ENCODE data around the gene NTN3.
"Not testable (repeated sequence)": the region's sequence is repeated elsewhere in the genome, so short reads cannot be mapped to it uniquely, and the experiment has no call there.

NTN3 gene

GRCh38 chr16:2441143-2441804 is 29.8 kb upstream of the NTN3 start:
- DNase-seq, result not testable (repeated sequence)

DNA sequence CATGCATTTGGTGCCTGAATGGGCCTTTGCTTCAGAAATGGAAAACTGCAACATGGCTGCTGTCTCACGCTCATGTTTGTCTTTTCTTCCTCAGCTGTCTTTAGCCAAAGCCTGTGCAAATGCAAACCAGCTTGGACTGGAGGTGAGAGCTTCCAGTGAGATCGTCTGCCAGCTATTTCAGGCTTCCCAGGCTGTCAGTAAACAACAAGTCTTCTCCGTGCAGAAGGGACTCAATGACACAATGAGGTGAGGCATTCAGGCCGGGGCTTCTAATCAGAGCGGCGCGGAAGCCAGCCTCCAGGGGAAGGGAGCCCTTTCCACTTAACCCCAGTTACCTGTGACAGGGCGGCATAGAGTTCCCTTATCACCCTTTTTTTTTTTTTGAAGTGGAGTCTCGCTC is 27.5 kb upstream of the NTN3 start:
- DNase-seq, result peak; percentile 83

- no peak for DNase-seq
Observed at GRCh38 chr16:2447920-2448583, 23.0 kb upstream of the NTN3 start.

DNA sequence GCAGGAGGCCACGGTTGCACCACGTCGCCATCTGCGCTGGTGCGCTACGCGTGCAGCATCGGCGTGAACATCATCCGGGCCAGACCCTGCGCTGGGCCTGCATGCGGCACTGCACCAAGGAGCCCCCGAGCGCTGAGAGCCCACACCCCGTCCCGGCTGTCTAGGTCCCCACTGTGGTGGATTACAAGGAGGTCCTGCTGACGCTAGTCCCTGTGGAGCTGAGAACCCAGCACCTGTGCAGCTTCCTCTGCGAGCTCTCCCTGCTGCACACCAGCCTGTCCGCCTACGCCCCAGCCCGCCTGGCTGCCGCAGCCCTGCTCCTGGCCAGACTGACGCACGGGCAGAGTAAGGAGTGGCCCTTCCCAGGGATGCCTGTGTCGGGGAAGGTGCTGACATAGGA is 22.0 kb upstream of the NTN3 start:
- DNase-seq, result no peak

- no peak for DNase-seq
Observed at GRCh38 chr16:2450535-2450934, 20.6 kb upstream of the NTN3 start.

- no peak for DNase-seq
Observed at GRCh38 chr16:2450975-2451381, 20.1 kb upstream of the NTN3 start.

DNA sequence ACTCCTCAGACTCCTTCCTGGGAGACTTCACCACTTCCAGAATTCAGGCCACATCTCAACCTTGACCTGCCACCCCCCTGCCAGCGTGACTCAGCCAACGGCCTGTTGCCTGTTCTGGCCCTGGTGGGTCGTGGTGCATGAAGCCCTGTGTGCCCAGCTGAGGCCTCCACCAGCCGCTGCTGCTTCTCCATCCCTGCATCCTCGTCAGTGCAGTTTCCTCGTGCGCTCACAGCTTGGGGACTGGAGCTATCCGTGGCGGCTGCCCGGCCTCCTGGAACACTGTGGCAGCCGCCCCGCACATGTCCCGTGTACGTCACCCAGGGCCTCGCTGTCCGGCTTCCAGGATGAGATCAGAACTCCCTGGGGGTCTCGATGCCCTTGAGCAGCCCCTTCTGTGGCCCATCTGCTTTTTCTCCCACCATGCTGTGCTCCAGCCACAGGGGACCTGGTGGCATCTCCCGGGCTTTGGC is 19.2 kb upstream of the NTN3 start:
- no peak for DNase-seq

DNA sequence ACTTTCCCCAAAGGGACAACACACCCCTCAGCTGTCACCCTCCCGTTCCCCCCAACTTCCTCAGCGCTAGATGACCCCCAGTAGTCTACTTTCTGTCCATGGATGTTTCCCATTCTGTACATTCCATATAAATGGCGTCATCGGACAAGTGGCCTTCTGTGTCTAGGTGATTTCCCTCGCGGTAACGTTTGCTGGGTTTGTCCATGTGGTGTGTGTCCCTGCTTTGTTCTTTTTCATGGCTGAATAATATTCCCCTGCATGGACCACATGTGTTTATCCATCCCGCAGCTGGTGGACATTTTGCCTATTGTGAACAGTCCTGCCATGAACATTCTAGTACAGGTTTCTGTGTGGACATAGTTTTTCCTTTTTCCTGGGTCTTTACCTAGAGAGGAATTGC is 18.4 kb upstream of the NTN3 start:
- no peak for DNase-seq

DNA sequence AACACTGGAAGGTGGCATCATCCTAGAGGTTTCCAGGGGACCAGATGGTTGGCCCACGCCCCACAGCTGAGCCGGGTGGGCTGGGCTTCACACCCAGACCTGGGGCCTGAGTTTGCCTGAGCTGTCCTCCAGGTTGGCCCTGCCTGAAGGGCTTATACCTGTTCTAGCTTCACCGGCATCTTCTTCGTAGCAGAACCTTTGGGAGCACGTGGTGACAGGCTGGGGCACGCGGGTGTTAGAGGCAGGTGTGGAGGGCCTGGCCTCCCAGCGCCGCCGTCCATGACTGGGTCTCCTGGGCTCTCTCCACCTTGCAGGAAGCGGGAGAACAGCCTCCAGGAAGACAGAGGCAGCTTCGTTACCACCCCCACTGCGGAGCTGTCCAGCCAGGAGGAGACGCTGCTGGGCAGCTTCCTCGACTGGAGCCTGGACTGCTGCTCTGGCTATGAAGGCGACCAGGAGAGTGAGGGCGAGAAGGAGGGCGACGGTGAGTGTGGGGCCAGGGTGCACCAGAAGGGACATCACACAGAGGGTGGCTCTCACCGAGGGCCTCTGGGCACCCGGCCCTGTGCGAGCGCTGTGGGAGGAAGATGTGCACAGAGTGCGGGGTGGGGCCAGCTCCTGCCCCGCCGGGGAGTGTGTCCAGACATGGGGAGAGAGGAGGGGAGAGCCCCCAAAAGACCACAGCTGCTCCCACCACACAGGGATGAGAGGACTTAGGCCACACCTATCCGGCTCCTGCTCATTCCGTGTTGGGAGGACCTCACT is 15.8 kb upstream of the NTN3 start:
- no peak for DNase-seq

- DNase-seq, result no peak
Observed at GRCh38 chr16:2456551-2457153, 14.4 kb upstream of the NTN3 start.

GRCh38 chr16:2457267-2457666 is 13.8 kb upstream of the NTN3 start:
- no peak for DNase-seq

DNA sequence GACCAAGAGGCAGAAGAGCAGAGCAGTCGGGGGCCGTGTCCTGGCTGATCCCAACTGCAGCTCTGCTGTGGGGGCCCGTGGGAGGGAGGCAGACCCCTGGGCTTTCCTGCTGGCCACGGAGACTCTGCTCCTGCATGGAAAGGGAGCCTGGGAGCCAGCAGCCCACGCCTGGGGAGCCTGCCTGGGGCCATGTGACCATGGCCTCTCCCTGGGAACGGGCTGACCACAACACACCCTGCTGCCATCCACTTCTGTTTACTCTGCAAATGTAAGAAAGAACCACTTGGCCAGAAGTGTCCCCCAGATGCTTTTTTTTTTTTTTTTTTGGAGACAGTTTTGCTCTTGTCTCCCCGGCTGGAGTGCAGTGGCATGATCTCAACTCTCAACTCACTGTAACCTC is 13.2 kb upstream of the NTN3 start:
- no peak for DNase-seq

DNA sequence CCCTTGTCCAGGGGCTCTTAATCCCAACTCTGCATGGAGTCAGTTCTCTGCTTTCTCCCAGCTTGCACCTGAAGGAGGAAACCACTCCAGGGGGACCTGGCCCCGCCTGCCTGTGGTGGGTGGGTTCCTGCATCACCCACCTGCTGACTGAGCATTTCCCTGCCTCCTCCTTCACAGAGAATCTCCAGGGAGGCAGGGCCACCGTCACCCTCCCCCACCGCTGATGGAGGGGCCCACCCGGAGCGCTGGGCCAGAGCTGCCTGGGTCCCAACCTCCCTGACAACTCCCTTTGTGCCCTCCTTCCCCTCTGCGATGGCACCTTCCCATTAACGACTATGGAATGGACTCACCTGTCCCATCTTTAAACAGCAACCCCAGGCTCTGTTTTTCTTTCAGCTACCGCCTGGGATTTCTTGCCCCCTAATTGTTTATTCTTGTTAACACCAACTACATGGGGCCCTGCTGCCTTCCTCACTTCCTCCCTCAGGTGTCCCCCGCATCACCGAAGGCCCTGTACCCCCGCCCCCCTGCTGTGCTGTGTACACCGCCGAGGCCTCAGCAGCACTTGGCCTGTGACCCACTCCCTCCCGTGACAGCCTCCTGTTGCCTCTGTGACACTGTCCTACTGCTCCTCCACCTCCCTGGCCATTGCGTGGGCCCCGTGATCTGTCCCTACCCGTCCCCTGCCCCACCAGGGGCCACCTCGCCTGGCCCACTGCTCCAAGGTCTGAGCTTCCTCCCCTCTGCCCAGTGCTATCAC is 12.0 kb upstream of the NTN3 start:
- DNase-seq, result no peak

GRCh38 chr16:2459647-2460390 is 11.3 kb upstream of the NTN3 start, which contains the start of gene TEDC2:
TEDC2 (plus strand) TSS chr16:2460109; CDS start chr16:2460145, 36 bp downstream.
- peak; percentile 97 for DNase-seq

DNA sequence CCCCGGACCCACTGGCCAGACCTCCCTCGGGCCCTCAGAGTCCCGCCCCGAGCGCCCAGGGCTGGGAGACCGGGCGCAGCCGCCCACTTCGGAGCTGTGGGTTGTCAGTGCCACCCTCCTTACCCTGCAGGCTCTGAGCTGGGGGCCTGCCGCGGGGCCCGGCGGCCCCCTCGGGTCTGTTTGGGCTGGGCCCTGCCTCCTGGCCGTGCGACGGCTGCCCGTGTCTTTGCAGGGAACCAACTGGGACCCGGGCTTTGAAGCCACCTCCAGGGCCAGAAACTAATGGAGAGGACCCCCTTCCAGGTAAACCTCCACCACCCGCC is 10.7 kb upstream of the NTN3 start:
- DNase-seq, result no peak

DNA sequence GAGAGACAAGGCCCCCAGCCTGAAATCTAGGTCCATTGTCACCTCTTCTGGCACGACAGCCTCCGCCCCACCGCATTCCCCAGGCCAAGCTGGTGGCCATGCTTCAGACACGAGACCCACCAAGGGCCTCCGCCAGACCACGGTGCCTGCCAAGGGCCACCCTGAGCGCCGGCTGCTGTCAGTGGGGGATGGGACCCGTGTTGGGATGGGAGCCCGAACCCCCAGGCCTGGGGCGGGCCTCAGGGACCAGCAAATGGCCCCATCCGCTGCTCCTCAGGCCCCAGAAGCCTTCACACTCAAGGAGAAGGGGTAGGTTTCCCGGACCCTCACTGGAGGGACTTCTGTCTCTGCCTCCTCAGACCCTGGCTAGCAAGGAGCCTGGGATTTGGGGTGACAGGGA is 10.2 kb upstream of the NTN3 start:
- no peak for DNase-seq

DNA sequence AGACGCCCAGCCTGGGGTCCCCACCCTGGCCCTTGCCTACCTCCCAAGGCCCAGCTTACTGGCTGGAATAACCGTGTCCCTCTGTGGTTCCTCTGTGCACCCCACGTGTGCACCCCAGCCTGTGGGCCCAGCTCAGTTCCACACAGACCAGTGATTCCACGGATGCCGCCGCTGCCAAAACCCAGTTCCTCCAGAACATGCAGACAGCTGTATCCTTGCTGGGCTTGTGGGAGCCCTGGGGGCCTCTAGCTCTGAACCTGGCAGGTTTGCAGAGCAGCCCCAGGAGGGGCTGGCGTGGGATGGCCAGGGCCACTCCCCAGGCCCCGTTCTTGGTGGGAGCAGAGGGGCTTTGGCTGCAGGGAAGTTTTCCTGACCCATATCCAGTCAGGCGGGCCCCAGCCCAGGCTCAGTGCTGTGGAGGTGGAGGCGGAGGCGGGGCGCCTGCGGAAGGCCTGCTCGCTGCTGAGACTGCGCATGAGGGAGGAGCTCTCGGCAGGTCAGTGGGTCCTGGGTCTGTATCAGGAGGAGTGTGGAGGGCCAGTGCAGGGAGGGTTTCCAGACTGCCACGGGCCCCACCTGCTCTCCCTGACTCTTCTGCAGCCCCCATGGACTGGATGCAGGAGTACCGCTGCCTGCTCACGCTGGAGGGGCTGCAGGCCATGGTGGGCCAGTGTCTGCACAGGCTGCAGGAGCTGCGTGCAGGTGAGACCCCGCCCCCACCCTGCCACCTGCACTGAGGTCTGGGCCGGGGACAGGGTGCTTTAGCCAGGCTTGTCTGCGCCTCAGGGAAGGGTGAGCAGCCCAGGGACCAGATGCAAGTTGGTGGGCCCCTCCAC is 8.8 kb upstream of the NTN3 start:
- no peak for DNase-seq

- no peak for DNase-seq
Observed at GRCh38 chr16:2464333-2464732, 6.8 kb upstream of the NTN3 start.

DNA sequence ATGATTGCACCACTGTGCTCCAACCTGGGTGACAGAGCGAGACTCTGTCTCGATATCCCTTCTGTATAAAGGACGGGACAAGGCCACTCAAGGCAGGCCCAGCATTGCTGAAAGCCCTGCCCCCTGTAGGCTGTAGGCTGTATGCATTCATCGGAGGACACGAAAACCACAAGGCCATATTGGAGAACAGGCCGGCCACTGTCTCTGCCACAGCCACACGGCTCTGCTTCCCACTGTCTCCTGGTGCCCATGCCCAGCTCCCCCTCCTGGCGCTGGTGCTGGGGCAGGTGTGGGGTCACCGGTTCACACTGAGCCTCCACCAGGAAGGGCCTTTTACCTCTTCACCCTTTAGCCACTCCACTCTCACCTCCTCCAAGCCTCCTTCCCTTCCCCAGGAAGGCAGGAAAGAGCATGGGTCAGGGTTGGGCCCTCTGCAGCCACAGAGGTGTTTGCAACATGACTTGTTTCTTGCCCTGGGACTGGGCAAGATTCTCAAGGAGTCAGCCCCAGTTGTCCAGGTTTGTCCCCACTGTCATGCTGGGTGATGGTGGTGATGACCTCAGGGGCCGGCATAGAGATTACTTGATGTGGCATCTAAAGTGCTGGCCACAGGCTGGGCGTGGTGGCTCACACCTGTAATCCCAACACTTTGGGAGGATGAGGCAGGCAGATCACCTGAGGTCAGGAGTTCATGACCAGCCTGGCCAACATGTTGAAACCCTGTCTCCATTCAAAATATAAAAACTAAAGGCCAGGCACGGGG is 5.3 kb upstream of the NTN3 start:
- DNase-seq, result no peak
